ENCODE data around the gene CDCA8.

The CDCA8 gene

DNA sequence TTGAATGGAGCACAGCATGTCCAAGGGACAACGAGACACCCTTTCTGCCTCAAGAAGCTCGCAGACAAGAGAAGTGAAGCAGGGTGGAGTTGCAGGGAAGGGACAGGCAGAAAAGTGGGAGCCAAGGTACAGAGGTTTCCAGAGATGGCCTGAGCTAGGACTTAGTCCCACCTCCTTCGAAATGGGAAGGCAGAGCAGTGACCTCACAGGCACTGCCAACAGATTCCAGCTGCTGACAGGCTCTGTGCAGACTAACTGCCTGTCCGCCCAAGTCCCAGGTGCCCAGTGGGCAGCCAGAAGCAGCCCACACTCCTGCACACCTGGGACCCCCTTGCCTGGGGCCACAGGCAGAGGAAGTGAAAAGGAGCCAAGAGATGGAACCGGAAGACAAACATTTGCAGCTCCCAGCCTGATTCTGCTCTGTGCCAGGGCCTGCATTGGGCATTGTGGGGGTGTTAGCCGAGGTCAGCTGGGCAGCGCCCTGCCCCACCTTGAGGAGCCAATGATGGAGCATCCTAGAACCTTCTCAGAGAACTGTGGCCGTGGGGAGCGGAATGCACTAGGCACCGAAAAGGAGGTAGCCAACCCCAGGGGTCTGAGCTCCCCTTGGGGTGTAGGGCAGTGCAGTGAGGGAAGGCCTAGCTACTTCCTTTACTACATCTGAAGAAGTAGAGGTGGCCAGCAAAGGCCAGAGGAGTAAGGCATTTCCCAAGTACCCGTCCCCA, 30.1 kb upstream of the CDCA8 start:
- no peak for TF ChIP-seq CTCF (IDR thresholded peaks at IDR 0.05; ENCODE audit: low read depth, low read length)
- H3K4me3 ChIP-seq (ENCODE audit: low read depth, low read length), result no peak overlapping the region

DNA sequence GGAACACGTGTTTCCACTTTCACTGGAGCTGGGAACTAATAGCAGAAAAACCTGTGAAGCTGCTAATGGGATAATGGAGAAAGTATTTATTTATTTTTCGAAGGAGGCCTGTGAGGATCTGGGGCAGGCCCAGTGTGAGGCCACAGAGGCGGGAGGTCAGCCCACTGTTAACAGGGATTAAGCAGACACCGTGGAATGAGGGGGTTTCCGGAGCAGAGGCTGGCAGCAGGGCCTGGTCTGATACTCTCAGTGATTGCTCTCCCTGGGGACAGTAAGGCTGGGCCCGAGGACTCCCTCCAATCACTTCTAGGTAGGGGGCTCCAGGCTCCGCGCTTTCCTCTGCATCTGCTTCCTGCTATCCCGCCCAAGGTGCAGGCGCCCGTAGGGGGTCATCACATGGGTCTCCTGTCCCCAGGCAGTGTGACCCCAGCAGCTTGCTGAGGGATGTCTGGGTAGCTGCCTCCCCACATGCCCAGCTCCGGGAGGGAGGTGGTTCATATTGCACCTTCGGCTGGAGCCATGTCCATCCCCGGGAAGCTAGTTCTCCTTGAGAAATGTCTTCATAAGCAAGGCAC, 28.8 kb upstream of the CDCA8 start:
- H3K4me3 ChIP-seq (ENCODE audit: low read depth, low read length), result no peak overlapping the region
- TF ChIP-seq CTCF (IDR thresholded peaks at IDR 0.05; ENCODE audit: low read depth, low read length), result no peak

DNA sequence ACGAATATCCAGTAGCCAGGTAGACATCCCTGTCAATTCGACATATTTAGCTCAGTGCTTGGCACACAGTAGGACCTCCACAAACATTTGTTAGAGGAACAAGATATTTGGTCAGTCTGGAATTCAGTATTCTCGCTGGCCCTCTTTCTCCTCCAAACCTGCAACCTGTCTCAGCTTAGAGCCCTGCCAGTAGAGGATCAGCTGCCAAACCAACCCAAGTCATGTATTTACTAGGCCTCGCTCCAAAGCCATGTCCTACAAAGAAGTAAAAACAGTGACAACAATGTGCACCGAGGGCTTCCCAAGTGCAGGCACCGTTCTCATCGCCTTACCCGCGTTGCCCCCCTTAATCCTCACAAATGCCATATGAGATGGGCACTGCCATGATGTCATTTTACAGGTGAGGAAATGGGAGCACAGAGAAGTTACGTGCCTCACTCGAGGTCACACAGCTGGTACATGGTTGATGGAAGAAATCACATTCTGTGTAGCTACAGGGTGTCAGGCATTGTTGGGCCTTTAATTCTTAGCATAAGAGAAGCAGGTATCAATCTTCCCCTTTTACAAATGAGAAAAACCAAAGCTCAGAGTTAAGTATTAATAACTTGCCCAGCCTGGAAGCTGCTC, 26.0 kb upstream of the CDCA8 start:
- TF ChIP-seq CTCF (IDR thresholded peaks at IDR 0.05; ENCODE audit: low read depth, low read length), result no peak
- H3K4me3 ChIP-seq (ENCODE audit: low read depth, low read length), result no peak overlapping the region

- TF ChIP-seq CTCF (IDR thresholded peaks at IDR 0.05; ENCODE audit: low read depth, low read length), result no peak
- H3K4me3 ChIP-seq (ENCODE audit: low read depth, low read length), result no peak overlapping the region
Observed at GRCh38 chr1:37667023-37667671, 25.2 kb upstream of the CDCA8 start.

DNA sequence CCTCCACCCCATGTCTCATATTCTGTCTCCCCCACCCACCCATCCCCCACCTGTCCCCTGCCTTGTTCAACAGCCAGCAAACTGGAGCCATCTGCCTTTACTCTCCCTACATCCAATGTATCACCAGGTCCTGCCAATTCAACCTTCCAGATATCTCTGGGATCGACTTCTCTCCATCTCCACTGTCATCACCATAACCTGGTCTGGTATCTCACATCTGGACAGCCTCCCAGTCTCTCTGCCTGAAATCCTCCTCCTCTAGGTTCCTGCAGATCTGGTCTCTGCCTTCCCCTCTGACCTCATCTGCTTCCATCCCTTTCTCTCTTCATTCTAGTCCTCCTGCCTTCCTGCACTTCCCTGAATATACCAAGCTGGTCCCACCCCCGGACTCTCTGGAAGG, 22.2 kb upstream of the CDCA8 start:
- TF ChIP-seq CTCF (IDR thresholded peaks at IDR 0.05; ENCODE audit: low read depth, low read length), result no peak
- no peak overlapping the region for H3K4me3 ChIP-seq (ENCODE audit: low read depth, low read length)

GRCh38 chr1:37671261-37671660, 21.1 kb upstream of the CDCA8 start:
- TF ChIP-seq CTCF (IDR thresholded peaks at IDR 0.05; ENCODE audit: low read depth, low read length), result no peak
- no peak overlapping the region for H3K4me3 ChIP-seq (ENCODE audit: low read depth, low read length)
